Measurements from ENCODE around the gene TC2N. TPM values are rescaled to one million over a fixed set of nuclear protein-coding genes. Genes with fewer than 3 reads are reported as not detected.

The TC2N gene
- total and polyA plus RNA-seq, 7 donors = 12.1 to 49.2 (median 28.2) TPM

GRCh38 chr14:91750634-91751198 is 116.6 kb downstream of the TC2N start:
- no peaks in the 10 kb centered on the region for H3K36me3 ChIP-seq
- TF ChIP-seq EP300 (IDR thresholded peaks at IDR 0.05) (no peak), POLR2AphosphoS5 (IDR thresholded peaks at IDR 0.05) (no peak), POLR2A (IDR thresholded peaks at IDR 0.05) (no peak)
- TF ChIP-seq, protein P1, sequence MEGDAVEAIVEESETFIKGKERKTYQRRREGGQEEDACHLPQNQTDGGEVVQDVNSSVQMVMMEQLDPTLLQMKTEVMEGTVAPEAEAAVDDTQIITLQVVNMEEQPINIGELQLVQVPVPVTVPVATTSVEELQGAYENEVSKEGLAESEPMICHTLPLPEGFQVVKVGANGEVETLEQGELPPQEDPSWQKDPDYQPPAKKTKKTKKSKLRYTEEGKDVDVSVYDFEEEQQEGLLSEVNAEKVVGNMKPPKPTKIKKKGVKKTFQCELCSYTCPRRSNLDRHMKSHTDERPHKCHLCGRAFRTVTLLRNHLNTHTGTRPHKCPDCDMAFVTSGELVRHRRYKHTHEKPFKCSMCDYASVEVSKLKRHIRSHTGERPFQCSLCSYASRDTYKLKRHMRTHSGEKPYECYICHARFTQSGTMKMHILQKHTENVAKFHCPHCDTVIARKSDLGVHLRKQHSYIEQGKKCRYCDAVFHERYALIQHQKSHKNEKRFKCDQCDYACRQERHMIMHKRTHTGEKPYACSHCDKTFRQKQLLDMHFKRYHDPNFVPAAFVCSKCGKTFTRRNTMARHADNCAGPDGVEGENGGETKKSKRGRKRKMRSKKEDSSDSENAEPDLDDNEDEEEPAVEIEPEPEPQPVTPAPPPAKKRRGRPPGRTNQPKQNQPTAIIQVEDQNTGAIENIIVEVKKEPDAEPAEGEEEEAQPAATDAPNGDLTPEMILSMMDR (IDR thresholded peaks at IDR 0.05) = no peak
- no peaks in the 10 kb centered on the region for H3K4me1 ChIP-seq
- H3K4me3 ChIP-seq = no peak overlapping the region
- H3K9me3 ChIP-seq = no peaks in the 10 kb centered on the region
- no peak for DNase-seq
- no peaks in the 10 kb centered on the region for H3K27me3 ChIP-seq
- WGBS, 2 donors = 69 to 87% methylated on average over 3 of the region's 3 CpGs
- intact Hi-C loops (cut with DNase I) = no loop called here
- no peak overlapping the region for H3K27ac ChIP-seq

DNA sequence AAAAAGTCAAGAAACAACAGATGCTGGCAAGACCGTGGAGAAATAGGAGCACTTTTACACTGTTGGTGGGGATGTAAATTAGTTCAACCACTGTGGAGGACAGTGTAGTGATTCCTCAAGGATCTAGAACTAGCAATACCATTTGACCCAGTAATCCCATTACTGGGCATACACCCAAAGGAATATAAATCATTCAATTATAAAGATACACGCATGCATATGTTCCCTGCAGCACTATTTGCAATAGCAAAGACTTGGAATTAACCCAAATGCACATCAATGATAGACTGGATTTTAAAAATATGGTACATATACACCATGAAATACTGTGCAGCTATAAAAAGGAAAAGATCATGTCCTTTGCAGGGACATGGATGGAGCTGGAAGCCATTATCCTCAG is 117.5 kb downstream of the TC2N start:
- 50 to 69% methylated on average over 2 of the region's 2 CpGs for WGBS, 2 donors
- H3K4me3 ChIP-seq = no peak overlapping the region
- H3K36me3 ChIP-seq = no peaks in the 10 kb centered on the region
- no peaks in the 10 kb centered on the region for H3K27me3 ChIP-seq
- H3K27ac ChIP-seq = no peak overlapping the region
- no peaks in the 10 kb centered on the region for H3K9me3 ChIP-seq
- no peaks in the 10 kb centered on the region for H3K4me1 ChIP-seq
- TF ChIP-seq POLR2AphosphoS5 (IDR thresholded peaks at IDR 0.05) = no peak
- no peak for TF ChIP-seq EP300 (IDR thresholded peaks at IDR 0.05)
- TF ChIP-seq, protein P1 (IDR thresholded peaks at IDR 0.05) = no peak
- no peak for TF ChIP-seq POLR2A (IDR thresholded peaks at IDR 0.05)
- intact Hi-C loops (cut with DNase I) = no loop called here
- DNase-seq = no peak

DNA sequence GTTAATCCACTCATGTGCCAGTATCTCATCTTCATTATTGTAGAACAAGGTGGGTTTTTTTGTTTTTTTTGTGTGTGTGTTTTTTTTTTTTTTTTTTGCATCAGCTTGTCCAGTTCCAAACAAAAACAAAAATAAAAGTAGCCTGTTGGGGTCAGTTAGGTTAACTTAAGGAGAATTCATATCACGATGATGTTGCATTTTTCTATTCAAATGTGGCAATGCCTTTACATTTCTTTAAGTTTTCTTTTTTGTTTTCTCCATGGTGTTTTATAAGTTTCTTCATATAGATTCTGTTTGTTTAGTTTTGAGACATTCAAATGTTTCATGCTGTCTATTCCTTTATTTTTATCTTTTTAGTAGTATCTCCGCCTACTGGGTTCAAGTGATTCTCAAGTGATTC is 119.3 kb downstream of the TC2N start:
- DNase-seq = no peak
- no peaks in the 10 kb centered on the region for H3K27me3 ChIP-seq
- 95 to 100% methylated on average over 2 of the region's 2 CpGs for WGBS, 2 donors
- H3K4me1 ChIP-seq = peaks cover 0 to under 1% (median 0%) of the 10 kb centered on the region in 4 donors
- TF ChIP-seq, protein P1 (IDR thresholded peaks at IDR 0.05) = no peak
- TF ChIP-seq EP300 (IDR thresholded peaks at IDR 0.05) = no peak
- TF ChIP-seq POLR2A (IDR thresholded peaks at IDR 0.05) = no peak
- TF ChIP-seq POLR2AphosphoS5 (IDR thresholded peaks at IDR 0.05) = no peak
- no peak overlapping the region for H3K4me3 ChIP-seq
- H3K36me3 ChIP-seq = no peaks in the 10 kb centered on the region
- no peaks in the 10 kb centered on the region for H3K9me3 ChIP-seq
- H3K27ac ChIP-seq = no peak overlapping the region
- intact Hi-C loops (cut with DNase I) = no loop called here

- no peak for DNase-seq
- no peak overlapping the region for H3K4me3 ChIP-seq
- H3K27ac ChIP-seq = no peak overlapping the region
- 93 to 95% methylated on average over 1 of the region's 1 CpG for WGBS, 2 donors
- no peaks in the 10 kb centered on the region for H3K36me3 ChIP-seq
- no peaks in the 10 kb centered on the region for H3K27me3 ChIP-seq
- H3K4me1 ChIP-seq = peaks cover 0 to 7% (median 0%) of the 10 kb centered on the region in 4 donors
- TF ChIP-seq, protein P1 (IDR thresholded peaks at IDR 0.05) = no peak
- no peak for TF ChIP-seq POLR2A (IDR thresholded peaks at IDR 0.05)
- TF ChIP-seq EP300 (IDR thresholded peaks at IDR 0.05) = no peak
- TF ChIP-seq POLR2AphosphoS5 (IDR thresholded peaks at IDR 0.05) = no peak
- intact Hi-C loops (cut with DNase I) = no loop called here
- no peaks in the 10 kb centered on the region for H3K9me3 ChIP-seq
Measured at GRCh38 chr14:91745344-91745743, 122.0 kb downstream of the TC2N start.

- DNase-seq = no peak
- Histone ChIP-seq H3K4me1 (peaks cover 0 to 7% (median 0%) of the 10 kb centered on the region in 4 donors), H3K36me3 (no peaks in the 10 kb centered on the region), H3K4me3 (no peak overlapping the region), H3K27ac (no peak overlapping the region), H3K9me3 (no peaks in the 10 kb centered on the region), H3K27me3 (no peaks in the 10 kb centered on the region)
- 12 to 73% methylated on average over 2 of the region's 2 CpGs for WGBS, 2 donors
- intact Hi-C loops (cut with DNase I) = no loop called here
- TF ChIP-seq, protein P1 (IDR thresholded peaks at IDR 0.05) = no peak
- no peak for TF ChIP-seq POLR2A (IDR thresholded peaks at IDR 0.05)
Measured at GRCh38 chr14:91744068-91744480, 123.3 kb downstream of the TC2N start.

All from sigmoid colon (tissue), 7 donors.